ENCODE results near the gene VPS37C. TPM values are rescaled to one million over a fixed set of nuclear protein-coding genes. Genes with fewer than 3 reads are reported as not detected.

The VPS37C gene
- polyA plus RNA-seq, 10 donors = 13.3 to 17.7 (median 16.4) TPM

Other genes with a start within 250 kb of the VPS37C start
- gene TMEM109, start 247.3 kb downstream of the VPS37C start, polyA plus RNA-seq (ENCODE audit: insufficient read length in 10 of 10) = 100 to 1,000 TPM in 2 of 10 donors, 10 to 100 TPM in 8; 73.9 to 109 (median 94.8) TPM
- gene TMEM132A, start 237.0 kb downstream of the VPS37C start, polyA plus RNA-seq (ENCODE audit: insufficient read length in 10 of 10) = 10 to 100 TPM; 28.4 to 46.5 (median 36.6) TPM
- 10 to 100 TPM; 16.3 to 32.1 (median 24.4) TPM for gene SLC15A3, start 209.2 kb downstream of the VPS37C start, polyA plus RNA-seq (ENCODE audit: insufficient read length in 10 of 10)
- 10 to 100 TPM in 1 of 10 donors, 1 to 10 TPM in 5, under 1 TPM in 4; 0.43 to 10.6 (median 1.1) TPM for gene CD6, start 189.7 kb downstream of the VPS37C start, polyA plus RNA-seq (ENCODE audit: insufficient read length in 10 of 10)
- 1 to 10 TPM in 1 of 10 donors, under 1 TPM in 9; 0.08 to 7.5 (median 0.12) TPM for gene CD5, start 58.9 kb downstream of the VPS37C start, polyA plus RNA-seq (ENCODE audit: insufficient read length in 10 of 10)
- 1 to 10 TPM in 3 of 10 donors, under 1 TPM in 6, not detected in 1; 0.27 to 1.8 (median 0.67) TPM for gene PGA3, start 42.1 kb upstream of the VPS37C start, polyA plus RNA-seq (ENCODE audit: insufficient read length in 10 of 10)
- gene PGA4, start 60.9 kb upstream of the VPS37C start, polyA plus RNA-seq (ENCODE audit: insufficient read length in 10 of 10) = 1 to 10 TPM in 5 of 10 donors, under 1 TPM in 5; 0.32 to 3.3 (median 1.1) TPM
- 1 to 10 TPM in 3 of 10 donors, under 1 TPM in 6, not detected in 1; 0.41 to 2.0 (median 0.67) TPM for gene PGA5, start 79.7 kb upstream of the VPS37C start, polyA plus RNA-seq (ENCODE audit: insufficient read length in 10 of 10)
- 10 to 100 TPM in 1 of 10 donors, 1 to 10 TPM in 9; 3.3 to 16.1 (median 6.8) TPM for gene VWCE, start 133.9 kb upstream of the VPS37C start, polyA plus RNA-seq (ENCODE audit: insufficient read length in 10 of 10)
- gene DDB1, start 171.7 kb upstream of the VPS37C start, polyA plus RNA-seq (ENCODE audit: insufficient read length in 10 of 10) = 100 to 1,000 TPM; 148 to 211 (median 188) TPM
- 10 to 100 TPM; 12.4 to 21.5 (median 18.5) TPM for gene TKFC, start 171.8 kb upstream of the VPS37C start, polyA plus RNA-seq (ENCODE audit: insufficient read length in 10 of 10)
- gene CYB561A3, start 200.5 kb upstream of the VPS37C start, polyA plus RNA-seq (ENCODE audit: insufficient read length in 10 of 10) = 10 to 100 TPM; 13.6 to 20.0 (median 16.3) TPM
- gene TMEM138, start 200.9 kb upstream of the VPS37C start, polyA plus RNA-seq (ENCODE audit: insufficient read length in 10 of 10) = 10 to 100 TPM; 16.1 to 28.6 (median 21.0) TPM
- 10 to 100 TPM; 14.4 to 18.4 (median 15.9) TPM for gene TMEM216, start 231.2 kb upstream of the VPS37C start, polyA plus RNA-seq (ENCODE audit: insufficient read length in 10 of 10)